Left lobe of liver (tissue), 2 donors: ENCODE results near the gene EEF1AKMT4. TPM values are rescaled to one million over a fixed set of nuclear protein-coding genes. Genes with fewer than 3 reads are reported as not detected.

ENCODE experiments used
- ATAC-seq: fragments of 200-7000 bp; cut with Tn5 transposase; one replicate; pipeline ENCODE4 v1.9.1; 2020; ENCODE audit warnings: mild to moderate bottlenecking, moderate library complexity
- DNase-seq: peaks from one replicate; pipeline ENCODE4 v3.0.0-alpha.2; 2020; ENCODE audit warnings: low spot score
- total RNA-seq: library from RNA; stranded (reverse); gene quantifications from one replicate; pipeline ENCODE4 v1.2.1, GENCODE V29; 2021
- donor health status: DM: no; HTN: no; CAD: no; lungs with moderate emphysema.
- donor health status: DM: no; HTN: yes; CAD: no.

EEF1AKMT4 gene
- total RNA-seq, 1 donor from 2014 or later = 7.0 TPM

DNA sequence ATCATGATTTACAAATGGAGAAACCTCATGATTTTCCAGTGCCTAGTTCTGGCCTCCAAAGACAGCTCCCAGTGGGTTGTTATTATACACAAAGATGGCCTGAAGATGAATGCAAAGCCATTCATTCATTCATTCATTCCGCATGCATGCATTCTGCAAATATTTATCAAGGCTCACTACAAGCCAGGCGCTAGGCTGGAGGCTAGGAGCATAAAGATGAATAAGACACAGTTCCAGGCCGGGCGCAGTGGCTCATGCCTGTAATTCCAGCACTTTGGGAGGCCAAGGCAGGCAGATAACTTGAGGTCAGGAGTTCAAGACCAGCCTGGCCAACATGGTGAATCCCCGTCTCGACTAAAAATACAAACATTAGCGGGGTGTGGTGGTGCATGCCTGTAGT is 47.1 kb downstream of the EEF1AKMT4 start:
- ATAC-seq = no peak
- DNase-seq = no peak

DNA sequence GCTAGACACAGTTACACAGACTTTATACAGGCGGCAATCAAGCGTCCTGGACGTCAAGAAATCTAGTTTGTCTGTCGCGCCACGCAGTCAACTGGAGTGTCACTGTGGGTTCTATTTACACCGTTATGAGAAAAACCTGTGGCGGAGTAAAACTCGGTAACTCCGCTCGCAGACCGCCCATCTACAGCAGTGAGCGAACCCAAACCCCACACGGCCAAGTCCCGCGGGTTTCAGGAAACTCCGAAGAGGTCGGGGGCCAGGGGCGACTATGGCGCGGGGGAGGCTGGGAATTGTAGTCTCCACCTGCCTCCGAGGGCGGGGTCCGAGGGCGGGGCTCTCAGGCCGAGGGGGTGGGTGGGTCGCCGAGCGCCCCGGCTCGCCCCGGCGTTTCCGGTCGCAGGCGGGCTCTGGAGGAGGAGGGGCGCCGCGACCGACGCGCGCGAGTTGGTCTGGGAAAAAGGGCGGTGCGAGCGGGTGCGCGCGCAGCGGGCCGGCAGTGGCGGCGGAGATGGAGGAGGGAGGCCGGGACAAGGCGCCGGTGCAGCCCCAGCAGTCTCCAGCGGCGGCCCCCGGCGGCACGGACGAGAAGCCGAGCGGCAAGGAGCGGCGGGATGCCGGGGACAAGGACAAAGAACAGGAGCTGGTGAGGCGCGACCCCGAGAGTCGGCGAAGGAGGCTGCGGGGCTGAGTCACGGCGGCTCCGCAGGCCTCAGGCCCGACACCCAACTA is 49.5 kb downstream of the EEF1AKMT4 start, which contains the start of gene PSMD2:
PSMD2 (plus strand) TSS at position 483 of the 729 bp plus-strand sequence; CDS start at position 509, 26 bp downstream.
- DNase-seq (peak; percentile 98), ATAC-seq (peak; percentile 98)

- no peak for DNase-seq
- no peak for ATAC-seq
These were observed 50.3 kb downstream of the EEF1AKMT4 start for GRCh38 chr3:184299488-184300377.

GRCh38 chr3:184300378-184300720 is 50.9 kb downstream of the EEF1AKMT4 start:
- no peak for DNase-seq
- no peak for ATAC-seq

GRCh38 chr3:184305577-184305976 is 56.1 kb downstream of the EEF1AKMT4 start:
- DNase-seq = no peak
- peak; percentile 62 for ATAC-seq

- no peak for ATAC-seq
These were observed 57.0 kb downstream of the EEF1AKMT4 start for GRCh38 chr3:184306341-184306972.

DNA sequence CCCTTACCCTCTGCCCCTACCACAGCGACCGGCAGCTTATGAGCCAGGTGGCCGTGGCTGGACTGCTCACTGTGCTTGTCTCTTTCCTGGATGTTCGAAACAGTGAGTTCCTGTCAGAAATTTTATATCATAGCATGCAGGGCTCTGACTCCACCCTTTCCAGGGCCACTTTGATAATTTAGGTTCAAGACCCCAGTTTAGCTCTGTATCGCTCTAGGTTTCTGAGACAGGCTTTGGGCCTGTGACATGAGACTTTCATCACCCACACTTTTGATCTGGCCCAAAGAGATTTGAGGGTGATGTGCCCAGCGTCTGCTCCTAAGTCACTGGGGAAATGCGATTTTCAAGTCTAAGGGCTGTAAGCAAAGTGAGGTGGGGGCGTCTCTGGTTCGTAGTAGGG is 58.4 kb downstream of the EEF1AKMT4 start:
- no peak for DNase-seq

More at GRCh38 chr3:184306341-184306972, 57.0 kb downstream of the EEF1AKMT4 start:
- no peak for DNase-seq

More for the DNA sequence above, 58.4 kb downstream of the EEF1AKMT4 start:
- ATAC-seq = no peak

Other genes starting within 250 kb of the EEF1AKMT4 start
- 7.2 TPM for gene ABCC5, start 231.8 kb upstream of the EEF1AKMT4 start, total RNA-seq
- gene HTR3D, start 217.9 kb upstream of the EEF1AKMT4 start, total RNA-seq = not detected
- gene HTR3C, start 196.6 kb upstream of the EEF1AKMT4 start, total RNA-seq = not detected
- not detected for gene HTR3E, start 152.6 kb upstream of the EEF1AKMT4 start, total RNA-seq
- gene EIF2B5, start 114.3 kb upstream of the EEF1AKMT4 start, total RNA-seq = 19.6 TPM
- gene DVL3, start 94.3 kb upstream of the EEF1AKMT4 start, total RNA-seq = 26.9 TPM
- 119 TPM for gene AP2M1, start 74.8 kb upstream of the EEF1AKMT4 start, total RNA-seq
- gene ABCF3, start 63.5 kb upstream of the EEF1AKMT4 start, total RNA-seq = 53.8 TPM
- gene VWA5B2, start 20.1 kb upstream of the EEF1AKMT4 start, total RNA-seq = 0.75 TPM
- 38.8 TPM for gene ALG3, start 710 bp upstream of the EEF1AKMT4 start, total RNA-seq
- 0.43 TPM for gene CAMK2N2, start 11.9 kb downstream of the EEF1AKMT4 start, total RNA-seq
- gene ECE2, start 26.4 kb downstream of the EEF1AKMT4 start, total RNA-seq = not detected
- gene PSMD2, start 49.6 kb downstream of the EEF1AKMT4 start, total RNA-seq = 94.1 TPM
- 341 TPM for gene EIF4G1, start 64.9 kb downstream of the EEF1AKMT4 start, total RNA-seq
- gene FAM131A, start 87.9 kb downstream of the EEF1AKMT4 start, total RNA-seq = 2.5 TPM
- gene CLCN2, start 111.9 kb downstream of the EEF1AKMT4 start, total RNA-seq = 4.8 TPM
- 33.9 TPM for gene POLR2H, start 112.0 kb downstream of the EEF1AKMT4 start, total RNA-seq
- gene THPO, start 128.5 kb downstream of the EEF1AKMT4 start, total RNA-seq = 8.5 TPM
- 88.3 TPM for gene CHRD, start 130.4 kb downstream of the EEF1AKMT4 start, total RNA-seq